GM04503 (cell line): ENCODE measurements around the gene TYW5.
A peak's percentile ranks its signal among the peaks of the same experiment; 100 is the strongest.

ENCODE experiments used
- DNase-seq: peaks from one replicate; pipeline ENCODE4 v3.0.0-alpha.2; 2012; ENCODE audit warnings: low read depth

TYW5 gene

DNA sequence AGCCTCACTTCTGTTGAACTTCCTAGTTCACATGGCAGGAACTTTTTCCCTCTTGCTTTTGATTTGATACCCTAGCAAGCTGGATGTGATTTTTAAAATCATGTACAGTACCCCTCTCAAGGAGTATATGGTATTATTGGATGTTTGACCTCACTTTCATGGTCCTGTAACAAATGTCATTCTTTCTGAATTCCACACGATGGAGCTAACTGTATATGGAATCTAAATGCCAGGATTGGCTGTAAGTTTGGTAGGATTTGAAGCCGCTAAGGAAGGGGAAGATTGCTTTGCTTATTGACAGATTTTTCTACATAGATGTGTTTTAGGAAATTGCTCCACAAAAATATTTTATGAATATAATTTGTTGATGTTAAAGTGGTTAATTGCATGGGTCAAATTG is 18.4 kb upstream of the TYW5 start:
- no peak for DNase-seq

GRCh38 chr2:199972088-199972626 is 16.9 kb upstream of the TYW5 start:
- DNase-seq, result no peak

DNA sequence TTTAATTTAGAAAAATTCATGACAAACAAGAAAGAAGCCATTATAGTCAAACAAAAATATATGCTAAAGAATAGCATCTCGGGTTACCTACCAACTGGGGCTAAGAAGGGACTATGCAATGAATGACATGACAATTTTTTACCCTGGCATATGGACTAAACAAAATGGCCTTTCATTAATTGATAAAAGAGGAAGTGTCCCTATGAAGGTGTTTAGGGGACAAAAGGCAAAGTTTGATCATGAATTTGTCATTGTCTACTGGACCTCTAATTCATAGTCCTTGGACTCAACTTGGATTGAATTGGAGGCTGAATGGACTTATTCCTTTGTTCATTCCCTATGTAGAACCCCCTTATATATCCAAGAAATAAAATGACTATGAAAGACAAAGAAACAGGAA is 12.8 kb upstream of the TYW5 start:
- no peak for DNase-seq

DNA sequence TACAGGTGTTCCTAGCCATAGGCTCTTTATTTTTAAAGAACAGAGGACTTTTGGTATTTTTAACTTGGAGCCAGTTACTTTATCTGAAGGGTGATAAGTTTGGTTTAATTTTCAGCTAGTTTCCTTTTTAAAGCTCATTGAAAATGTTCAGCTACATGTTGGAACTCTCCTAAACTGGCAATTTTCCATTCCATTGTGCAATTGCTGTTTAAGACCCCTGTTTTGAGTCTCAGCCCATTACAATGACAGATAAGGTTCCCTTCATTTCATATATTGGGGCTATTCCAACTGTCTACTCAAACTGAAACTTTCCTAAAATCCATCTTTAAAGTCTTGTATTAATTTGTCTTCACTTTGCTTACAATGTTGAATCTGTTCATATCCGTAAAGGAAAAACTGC is 11.7 kb upstream of the TYW5 start:
- no peak for DNase-seq

- DNase-seq, result no peak
Measured at GRCh38 chr2:199966405-199966804, 11.1 kb upstream of the TYW5 start.

DNA sequence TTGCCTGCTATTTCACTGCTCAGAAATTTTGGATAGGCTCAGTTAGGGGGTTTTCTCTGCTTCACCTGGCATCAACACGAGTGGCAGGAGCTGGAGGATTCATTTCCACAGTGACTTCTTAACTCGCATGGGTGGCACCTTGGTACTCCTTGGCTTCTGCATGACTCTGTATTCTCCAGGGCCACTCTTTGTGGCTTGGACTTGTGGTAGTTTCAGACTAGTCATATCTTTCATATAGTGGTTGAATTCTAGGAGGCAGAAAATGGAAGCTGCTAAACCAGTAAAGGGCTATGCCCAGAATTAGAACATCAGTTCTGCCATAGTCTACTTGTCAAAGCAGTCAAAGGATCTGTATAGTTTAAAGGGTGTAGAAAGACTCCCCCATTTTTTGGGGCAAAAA is 6.9 kb upstream of the TYW5 start:
- no peak for DNase-seq

GRCh38 chr2:199958014-199958413 is 2.7 kb upstream of the TYW5 start:
- DNase-seq, result no peak

DNA sequence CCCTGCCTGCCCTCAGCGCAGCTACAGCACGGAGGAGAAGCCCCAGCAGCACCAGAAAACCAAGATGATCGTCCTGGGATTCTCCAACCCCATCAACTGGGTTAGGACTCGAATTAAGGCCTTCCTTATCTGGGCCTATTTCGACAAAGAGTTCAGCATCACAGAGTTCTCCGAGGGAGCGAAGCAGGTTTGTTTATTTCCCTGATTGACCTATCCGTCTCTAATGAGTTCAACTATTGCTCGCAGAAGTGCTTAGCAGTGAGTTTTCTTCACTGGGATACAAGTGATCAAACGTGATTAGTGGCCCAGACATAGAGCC is 730 bp upstream of the TYW5 start:
- no peak for DNase-seq

- no peak for DNase-seq
Measured at GRCh38 chr2:199955007-199955338, 318 bp downstream of the TYW5 start.

GRCh38 chr2:199951023-199951422 is 4.3 kb downstream of the TYW5 start:
- no peak for DNase-seq

DNA sequence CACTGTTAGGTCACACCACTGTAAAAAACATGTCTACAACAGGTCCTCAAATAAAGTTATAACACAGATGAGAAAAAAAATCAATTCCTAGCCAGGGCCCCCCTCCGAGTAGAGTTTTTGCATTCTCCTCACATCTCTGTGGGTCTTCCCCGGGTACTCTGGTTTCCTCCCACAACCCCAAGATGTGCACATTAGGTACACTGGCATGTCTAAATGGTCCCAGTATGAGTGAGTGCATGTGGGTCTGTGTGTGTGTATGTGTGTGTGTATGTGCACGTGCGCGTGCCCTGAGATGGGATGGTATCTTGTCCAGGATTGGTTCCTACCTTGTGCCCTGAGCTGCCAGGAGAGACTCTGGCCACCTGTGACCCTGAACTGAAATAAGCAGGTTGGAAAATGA is 4.9 kb downstream of the TYW5 start:
- DNase-seq, result no peak

- peak; percentile 30 for DNase-seq
Measured at GRCh38 chr2:199946836-199947235, 8.5 kb downstream of the TYW5 start.

- no peak for DNase-seq
Measured at GRCh38 chr2:199946196-199946595, 9.1 kb downstream of the TYW5 start.

- no peak for DNase-seq
Measured at GRCh38 chr2:199943373-199943772, 11.9 kb downstream of the TYW5 start.

GRCh38 chr2:199940373-199940772 is 14.9 kb downstream of the TYW5 start:
- DNase-seq, result peak; percentile 14

DNA sequence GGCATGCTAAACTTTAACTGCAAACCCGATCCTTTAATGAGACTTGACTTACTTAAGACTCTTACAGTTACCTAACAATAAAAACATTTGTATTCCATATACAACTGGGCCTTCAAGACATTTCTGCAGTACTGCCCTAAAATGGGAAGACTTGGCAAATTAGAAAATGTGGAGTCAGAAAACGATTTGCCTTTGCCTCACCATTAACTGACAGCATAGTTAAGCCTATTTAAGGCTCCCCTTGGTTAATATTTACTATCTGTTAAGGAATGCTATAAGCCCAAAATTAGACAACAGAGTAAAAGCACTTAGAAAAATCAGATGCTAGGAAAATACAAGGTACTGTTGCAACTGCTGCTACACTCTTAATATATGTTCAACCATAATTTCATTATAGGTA is 18.7 kb downstream of the TYW5 start:
- DNase-seq, result no peak

DNA sequence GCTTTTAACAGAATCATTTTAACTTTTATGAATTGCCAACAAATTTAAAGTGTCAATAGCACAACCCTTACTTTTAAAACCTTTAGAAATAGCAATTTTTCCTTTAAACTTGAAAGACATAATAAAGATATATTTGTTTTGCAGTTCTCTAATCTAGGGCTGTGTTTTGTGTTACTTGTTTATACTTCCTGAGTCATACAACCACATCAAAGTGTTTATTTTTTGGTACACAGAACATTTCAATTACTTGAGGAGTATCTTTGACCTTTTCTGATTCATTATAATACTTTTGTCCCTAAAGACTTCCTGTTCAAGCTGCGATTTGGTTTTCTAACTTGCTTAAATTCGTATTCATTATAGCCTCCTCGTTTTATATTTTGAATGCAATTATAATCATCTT is 21.8 kb downstream of the TYW5 start:
- DNase-seq, result no peak

DNA sequence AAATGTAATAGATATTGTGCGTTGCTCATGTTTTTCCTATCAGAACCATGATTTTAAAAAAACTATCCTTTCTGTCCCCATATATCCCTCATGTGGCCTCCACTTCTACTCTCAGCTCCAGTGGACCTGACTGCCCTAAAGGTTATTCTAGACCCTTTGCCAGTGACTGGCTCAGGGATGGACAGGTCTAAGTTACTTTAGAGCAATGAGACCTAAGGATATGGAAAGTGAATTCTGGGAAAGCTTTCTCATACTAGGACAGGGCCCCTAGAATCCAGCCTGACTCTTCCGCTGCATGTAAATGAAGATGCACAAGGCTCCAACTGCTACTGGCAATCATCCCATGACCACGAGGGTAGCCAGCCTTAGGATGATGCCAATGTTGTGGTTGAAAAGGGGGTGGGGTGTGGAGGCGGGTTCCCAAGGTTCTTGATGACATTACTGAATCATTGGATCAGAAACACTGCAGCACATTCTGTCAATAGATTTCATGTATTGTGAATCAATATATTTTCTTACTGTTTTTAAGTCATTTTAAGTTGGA is 22.9 kb downstream of the TYW5 start:
- DNase-seq, result no peak

- no peak for DNase-seq
Measured at GRCh38 chr2:199929262-199929661, 26.0 kb downstream of the TYW5 start.

- no peak for DNase-seq
Measured at GRCh38 chr2:199928626-199929025, 26.7 kb downstream of the TYW5 start.

GRCh38 chr2:199928226-199928625 is 27.1 kb downstream of the TYW5 start:
- DNase-seq, result no peak

GRCh38 chr2:199926806-199927205 is 28.5 kb downstream of the TYW5 start:
- DNase-seq, result no peak

DNA sequence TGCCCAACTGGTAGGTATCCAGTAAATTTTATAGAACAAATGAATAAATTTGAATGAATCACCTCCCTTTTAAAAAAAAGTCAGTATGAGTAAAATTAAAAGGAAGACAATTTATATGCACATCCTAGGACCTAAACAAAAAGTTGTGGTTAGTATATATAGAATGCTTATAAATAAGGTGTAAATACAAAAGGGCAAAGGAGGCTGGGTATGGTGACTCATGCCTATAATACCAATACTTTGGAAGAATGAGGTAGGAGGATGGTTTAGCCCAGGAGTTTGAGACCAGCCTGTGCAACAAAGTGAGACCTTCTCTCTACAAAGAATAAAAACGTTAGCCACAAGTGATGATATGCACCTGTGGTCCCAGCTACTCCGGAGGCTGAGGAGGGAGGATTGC is 31.4 kb downstream of the TYW5 start:
- DNase-seq, result no peak

GRCh38 chr2:199922856-199923255 is 32.4 kb downstream of the TYW5 start:
- DNase-seq, result no peak

DNA sequence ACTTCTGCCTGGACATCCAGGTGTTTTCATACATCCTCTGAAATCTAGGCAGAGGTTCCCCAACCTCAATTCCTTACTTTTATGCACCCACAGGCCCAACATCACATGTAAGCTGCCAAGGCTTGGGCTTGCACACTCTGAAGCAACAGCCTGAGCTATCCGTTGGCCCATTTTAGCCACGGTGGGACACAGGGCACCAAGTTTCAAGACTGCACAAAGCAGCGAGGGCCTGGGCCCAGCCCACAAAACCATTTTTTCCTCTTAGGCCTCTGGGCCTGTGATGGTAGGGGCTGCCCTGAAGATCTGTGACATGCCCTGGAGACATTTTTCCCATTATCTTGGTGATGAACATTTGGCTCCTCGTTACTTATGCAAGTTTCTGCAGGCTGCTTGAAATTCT is 38.3 kb downstream of the TYW5 start:
- no peak for DNase-seq
